Stimulated activated CD4-positive, alpha-beta T cell treated with anti-CD3 and anti-CD28 coated beads, TNF-alpha, amount 100 ng/mL, for 48 hours (primary cell): Measurements from ENCODE around the gene ITPK1.
A peak's percentile ranks its signal among the peaks of the same experiment; 100 is the strongest.
"Not testable (repeated sequence)": the region's sequence is repeated elsewhere in the genome, so short reads cannot be mapped to it uniquely, and the experiment has no call there.

Source experiments
- DNase-seq, 3 donors: peaks; one replicate each; pipeline ENCODE4 v3.0.0-alpha.2; 2020; ENCODE audit warnings: low read depth in 3 of 3

ITPK1 gene

GRCh38 chr14:93084866-93085857 is 30.6 kb downstream of the ITPK1 start:
- no peak for DNase-seq

- DNase-seq = no peak
Measured at GRCh38 chr14:93084402-93084801, 31.3 kb downstream of the ITPK1 start.

GRCh38 chr14:93083917-93084316 is 31.8 kb downstream of the ITPK1 start:
- DNase-seq = no peak

DNA sequence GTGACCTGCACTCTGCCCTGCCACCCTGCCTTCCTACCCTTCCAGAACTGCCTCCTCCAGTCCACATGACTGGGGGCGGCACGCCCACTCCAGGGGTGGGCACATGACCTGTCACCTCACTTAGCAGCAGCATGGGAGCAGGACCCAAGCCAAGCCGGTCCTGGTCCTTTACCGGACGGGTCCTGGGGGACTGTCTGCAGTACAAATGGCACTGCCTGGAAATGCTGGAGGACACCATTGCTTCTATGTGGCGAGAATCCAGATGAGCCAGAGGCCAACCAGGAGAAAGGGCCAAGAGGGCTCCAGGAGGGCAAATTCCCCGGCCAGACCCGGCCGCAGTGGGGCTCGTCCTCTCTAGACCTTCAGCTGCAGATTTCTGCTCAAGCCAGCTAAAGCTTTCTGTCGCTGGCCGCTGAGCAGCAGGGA is 33.1 kb downstream of the ITPK1 start:
- DNase-seq = no peak

GRCh38 chr14:93081876-93082570 is 33.7 kb downstream of the ITPK1 start:
- DNase-seq = peak in 1 of 3 donors; percentile 14

- no peak for DNase-seq
Measured at GRCh38 chr14:93079865-93080403, 35.8 kb downstream of the ITPK1 start.

DNA sequence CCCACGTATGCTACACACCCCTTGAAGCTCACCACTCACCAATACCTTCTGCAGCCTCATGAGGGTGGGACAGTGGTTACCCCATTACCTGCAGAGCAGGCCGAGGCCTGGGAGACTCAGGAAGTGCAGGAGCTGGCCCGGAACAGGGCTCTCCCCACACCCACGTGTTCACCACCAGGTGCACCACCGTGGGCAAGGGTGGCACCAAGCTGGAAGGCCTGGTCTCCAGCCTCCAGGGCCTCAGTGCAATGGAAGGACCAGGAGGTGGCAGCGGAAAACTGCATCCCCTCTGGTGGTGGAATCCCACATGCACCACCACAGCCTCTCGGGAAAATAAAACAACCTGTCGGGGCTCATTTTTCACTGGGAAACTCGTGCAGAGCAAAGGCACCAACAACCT is 36.4 kb downstream of the ITPK1 start:
- no peak for DNase-seq

DNA sequence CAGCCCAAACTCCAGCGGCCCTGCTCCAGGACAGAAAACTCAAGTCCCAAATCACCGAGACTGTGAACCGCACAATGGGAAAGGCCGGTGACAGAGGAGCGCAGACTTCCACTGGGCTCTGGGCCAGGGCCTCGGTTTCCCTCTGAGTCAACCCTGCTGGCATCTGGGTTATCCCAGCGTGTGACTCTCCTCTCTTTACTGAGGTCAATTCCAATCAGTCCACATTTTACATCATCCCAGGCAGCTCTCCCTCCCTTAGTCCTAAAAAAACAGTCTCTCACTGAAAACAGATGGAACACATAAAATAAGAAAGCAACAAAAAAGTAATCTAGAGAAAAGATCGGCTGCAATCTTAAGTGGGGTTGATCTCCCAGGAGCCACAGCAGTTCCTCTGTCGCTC is 36.9 kb downstream of the ITPK1 start:
- DNase-seq = no peak

- DNase-seq = no peak
Measured at GRCh38 chr14:93076755-93077154, 39.0 kb downstream of the ITPK1 start.

- DNase-seq = no peak
Measured at GRCh38 chr14:93075891-93076290, 39.8 kb downstream of the ITPK1 start.

DNA sequence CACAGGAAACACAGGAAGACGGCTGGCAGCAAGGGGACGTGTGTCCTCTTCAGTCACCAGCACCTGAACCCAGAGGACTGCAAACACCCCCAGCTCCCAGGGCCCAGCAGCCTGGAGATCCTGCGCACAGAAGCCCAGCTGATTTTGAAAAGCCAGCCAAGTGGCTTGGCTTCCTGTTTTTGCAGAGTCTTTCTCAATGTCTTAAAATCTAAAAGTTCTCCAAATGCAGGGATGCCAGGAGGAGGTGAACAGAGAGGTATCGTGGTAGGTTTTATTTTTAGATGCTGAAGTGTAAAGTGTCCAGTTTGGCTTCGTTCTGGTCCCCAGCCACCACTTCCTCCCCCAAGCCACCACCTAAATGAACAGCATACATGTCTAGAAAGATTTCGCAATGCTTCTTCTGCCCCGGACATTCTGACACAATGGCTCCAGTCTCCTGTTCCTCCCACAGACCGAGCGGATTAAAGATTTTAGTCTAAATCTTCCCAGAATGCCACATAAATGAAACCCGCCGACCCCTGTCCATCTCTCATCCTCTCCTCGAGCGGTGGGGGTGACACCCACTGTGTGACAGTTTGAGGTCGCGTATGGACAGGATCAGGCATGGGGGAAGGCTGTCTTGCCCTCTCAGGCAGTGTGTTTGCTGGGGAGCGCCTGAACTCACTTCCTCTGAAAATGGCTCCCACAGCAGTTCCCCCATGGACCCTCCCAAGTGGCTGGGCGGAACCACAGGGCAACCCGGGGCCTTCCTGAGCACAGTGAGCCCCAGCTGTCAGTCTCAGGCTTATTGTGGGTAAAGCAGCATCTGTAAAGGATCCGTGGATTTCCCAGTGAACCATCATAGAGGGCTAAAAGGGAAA is 41.6 kb downstream of the ITPK1 start:
- no peak for DNase-seq

DNA sequence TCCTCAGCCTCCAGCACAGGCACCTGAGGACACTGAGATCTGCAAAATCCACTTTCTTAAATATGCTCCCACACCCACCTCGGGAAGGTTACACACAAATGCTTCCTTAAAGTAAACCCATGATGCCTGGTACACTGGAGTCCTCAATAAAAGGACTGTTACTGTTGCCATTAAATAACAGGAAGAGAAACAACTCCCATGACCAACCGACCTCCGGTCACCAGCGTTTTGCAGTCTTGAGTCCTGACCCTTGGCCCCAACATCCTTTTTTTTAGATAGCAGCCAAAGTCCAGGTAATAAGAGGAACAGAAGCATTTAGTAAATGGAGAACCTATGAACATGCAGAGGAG is 42.4 kb downstream of the ITPK1 start:
- no peak for DNase-seq

DNA sequence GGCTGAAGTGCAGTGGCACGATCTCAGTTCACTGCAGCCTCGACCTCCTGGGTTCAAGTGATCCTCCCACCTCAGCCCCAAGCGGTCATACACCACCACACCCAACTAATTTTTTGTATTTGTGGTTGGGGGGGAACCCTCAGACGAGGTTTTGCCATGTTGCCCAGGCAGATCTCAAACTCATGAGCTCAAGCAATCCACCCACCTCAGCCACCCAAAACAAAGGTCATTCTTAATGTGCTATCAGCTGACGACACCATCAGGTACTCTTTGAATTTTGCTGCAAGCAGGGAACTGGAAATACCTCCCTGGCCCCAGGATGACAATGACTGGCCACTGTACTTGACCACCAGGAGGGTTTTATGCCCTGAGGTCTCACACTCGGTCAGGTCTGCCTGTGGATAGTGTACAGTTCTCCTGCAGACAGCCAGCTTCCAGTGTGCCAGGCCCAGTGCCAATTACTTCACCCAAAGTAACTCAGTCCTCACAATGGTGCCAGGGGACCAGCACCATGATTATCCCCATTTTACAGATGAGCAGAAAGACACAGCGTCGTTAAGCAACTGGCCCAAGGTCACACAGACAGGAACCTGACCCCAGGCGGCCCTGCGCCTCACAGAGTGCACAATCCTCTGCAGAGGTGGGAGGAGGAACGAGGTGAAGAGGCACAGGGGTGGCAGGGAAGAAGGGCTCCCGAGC is 42.9 kb downstream of the ITPK1 start:
- no peak for DNase-seq

GRCh38 chr14:93068711-93069110 is 47.0 kb downstream of the ITPK1 start:
- no peak for DNase-seq

DNA sequence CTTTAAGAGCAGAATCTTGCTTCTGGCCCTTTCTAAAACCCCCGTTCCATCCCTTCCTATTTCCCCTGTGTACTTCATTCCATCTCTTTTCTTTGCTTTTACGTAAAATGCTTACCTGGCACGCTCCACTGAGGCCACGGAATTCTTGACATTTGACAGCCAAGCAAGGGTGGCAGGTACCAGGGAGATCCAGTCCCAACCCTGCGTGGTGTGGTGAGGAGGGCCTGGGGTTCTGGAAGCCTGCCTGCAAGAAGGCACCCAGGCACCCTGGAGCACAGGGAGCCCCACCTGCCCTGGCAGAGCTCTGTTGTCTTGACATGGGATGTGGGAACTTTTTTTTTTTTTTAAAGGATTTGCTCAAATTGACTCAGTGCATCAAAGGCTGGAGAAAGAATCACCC is 48.6 kb downstream of the ITPK1 start:
- DNase-seq = no peak

GRCh38 chr14:93065272-93065730 is 50.4 kb downstream of the ITPK1 start:
- DNase-seq = no peak

- no peak for DNase-seq
Measured at GRCh38 chr14:93064411-93065271, 51.1 kb downstream of the ITPK1 start.

DNA sequence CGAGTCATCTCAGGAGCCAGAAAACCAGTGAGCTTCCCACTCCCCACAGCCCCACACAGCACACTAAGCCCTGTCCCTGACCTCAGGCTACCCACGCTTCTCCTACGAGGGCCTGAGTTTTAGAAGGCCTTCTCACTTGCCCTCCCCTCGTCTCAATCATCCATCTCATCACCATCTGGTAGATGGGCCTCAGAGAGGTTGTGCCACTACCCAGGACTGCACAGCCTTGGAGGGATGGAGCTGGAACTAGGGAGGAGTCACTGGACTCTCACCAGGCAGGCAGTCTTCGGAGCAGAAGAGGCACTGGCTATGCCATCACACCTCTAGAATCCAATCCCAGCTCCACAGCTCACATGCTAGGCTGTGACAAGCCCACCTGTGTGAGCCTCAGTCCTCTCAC is 52.3 kb downstream of the ITPK1 start:
- DNase-seq = no peak

DNA sequence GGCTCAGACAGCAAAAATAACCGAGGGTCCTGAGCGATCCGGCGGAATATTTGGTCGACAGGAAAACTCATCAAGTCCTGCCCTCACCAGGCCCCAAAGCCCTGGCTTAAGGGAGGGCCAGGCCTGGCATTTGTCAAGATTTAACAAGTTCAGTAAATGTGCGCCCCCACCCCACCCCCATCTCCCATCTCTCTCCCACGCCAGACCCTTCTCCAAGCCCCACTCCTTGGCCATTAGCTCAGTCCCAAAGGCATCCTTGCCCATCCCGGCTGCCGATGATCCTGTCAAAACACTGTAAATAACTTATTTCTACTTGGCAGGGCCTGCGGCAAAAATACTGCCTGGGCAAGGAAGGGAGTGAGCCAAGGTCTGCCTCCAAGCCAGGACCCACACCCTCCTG is 52.8 kb downstream of the ITPK1 start:
- no peak for DNase-seq

- DNase-seq = not testable (repeated sequence)
Measured at GRCh38 chr14:93062013-93062412, 53.7 kb downstream of the ITPK1 start.
